ENCODE data around the gene ERBB4.
A peak's percentile ranks its signal among the peaks of the same experiment; 100 is the strongest.
"Not testable (repeated sequence)": the region's sequence is repeated elsewhere in the genome, so short reads cannot be mapped to it uniquely, and the experiment has no call there.

ERBB4 gene

DNA sequence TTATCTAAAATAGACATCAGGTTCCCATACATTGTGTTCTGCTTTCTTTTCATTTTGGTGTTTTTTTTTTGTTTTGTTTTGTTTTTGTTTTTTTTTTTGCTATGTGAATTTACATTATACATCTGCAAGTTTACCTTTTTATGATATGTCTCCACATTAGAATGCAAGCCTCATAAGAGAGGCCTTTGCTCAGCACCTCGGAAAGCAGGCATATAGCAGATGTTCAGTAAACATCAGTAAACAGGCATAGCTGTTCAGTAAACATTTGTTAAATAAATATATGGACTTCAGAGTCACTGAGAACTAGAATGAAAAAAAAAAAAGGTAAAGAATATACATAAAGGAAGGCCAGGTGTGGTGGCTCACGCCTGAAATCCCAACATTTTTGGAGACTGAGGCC is 405.3 kb downstream of the ERBB4 start:
- DNase-seq: no peak

- DNase-seq: no peak
These were observed 414.0 kb downstream of the ERBB4 start for GRCh38 chr2:212124598-212124997.

GRCh38 chr2:212119591-212119990 is 419.0 kb downstream of the ERBB4 start:
- DNase-seq: no peak

DNA sequence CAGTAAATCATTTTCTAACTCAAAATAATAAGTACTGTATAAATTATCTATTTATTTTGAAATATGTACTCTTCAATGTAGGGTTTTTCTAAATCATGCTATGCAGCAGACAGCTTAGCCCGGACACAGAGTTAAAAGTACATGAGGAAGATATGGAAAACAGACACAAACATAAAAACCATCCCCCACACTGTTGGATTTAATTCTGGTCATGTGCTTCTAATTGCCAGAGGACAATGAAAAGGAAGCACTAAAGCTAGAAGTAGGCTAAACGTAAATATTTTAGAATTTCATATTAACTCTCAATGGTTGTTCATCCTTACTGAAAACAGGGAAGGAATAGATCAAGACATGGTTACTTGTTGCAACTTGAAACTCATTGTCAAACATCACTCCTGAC is 420.7 kb downstream of the ERBB4 start:
- DNase-seq: no peak

DNA sequence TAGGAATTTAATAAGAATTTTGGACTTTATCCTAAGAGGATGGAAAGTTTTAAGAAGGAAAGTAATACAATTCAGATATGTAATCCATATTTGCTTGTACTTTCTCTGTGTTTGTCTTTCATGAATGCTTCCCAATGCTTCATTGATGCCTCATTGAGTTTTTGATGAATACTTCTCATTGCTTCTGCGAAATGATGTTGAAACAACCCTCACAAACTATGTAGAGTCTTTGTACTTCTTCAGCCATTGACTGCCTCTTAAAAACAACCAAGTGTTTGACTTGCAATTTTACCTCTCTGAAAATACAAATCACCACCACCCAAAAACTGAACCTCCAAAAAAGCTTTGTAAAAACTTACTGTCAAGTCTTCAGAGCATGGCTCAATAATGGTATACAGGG is 424.1 kb downstream of the ERBB4 start:
- DNase-seq: no peak

- no peak for DNase-seq
These were observed 426.2 kb downstream of the ERBB4 start for GRCh38 chr2:212112401-212112800.

- peak; percentile 23 for DNase-seq
These were observed 428.6 kb downstream of the ERBB4 start for GRCh38 chr2:212109792-212110680.

DNA sequence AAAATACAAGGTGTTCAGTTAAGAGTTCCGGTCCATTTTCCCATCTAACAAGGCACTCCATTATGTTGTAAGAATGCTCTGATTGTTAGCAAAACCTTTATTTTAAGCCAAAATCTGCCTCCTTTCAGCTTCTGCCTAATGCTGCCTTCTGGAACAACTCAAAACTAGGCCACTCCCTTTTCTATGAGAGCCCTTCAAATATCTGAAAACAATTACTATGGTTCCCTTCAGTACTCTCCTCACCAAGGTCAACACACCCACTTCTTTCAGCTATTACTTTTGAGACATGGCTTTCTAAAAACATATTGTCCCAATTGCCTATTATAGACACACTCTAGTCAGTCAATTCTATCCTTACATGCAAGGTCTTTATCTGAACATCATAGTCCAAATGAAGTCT is 429.4 kb downstream of the ERBB4 start:
- no peak for DNase-seq

DNA sequence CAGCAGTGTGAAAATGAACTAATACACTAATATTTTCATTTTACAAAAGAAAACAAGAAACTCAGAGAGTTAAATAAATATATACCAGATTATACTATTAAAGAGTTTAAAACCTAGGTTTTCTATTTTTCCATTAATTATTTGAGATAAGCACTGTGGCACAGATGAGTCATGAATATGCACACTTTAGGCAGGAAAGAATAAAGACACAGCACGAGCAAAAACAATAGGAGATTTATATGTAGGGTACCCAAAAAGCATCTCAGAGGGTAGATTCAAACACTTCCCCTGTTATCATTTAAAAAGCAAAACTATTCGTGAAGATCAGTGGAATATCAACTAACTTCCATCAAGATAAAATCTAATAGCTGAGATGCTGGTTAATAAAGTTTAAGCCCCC is 430.6 kb downstream of the ERBB4 start:
- DNase-seq: no peak

GRCh38 chr2:212107014-212107413 is 431.6 kb downstream of the ERBB4 start:
- DNase-seq: no peak

DNA sequence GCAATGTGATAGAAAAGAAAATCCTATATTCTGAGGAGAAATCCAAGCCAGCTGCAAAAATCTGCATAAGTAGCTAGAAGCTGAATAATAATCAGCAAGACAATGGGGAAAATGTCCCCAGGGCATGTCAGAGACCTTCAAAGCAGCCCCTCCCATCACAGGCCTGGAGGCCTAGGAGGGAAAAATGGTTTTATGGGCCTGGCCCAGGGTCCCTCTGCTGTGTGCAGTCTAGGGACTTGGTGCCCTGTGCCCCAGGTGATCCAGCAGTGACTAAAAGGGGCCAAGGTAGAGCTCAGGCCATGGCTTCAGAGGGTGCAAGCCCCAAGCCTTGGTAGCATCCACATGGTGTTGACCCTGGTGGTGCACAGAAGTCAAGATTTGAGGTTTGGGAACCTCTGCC is 432.1 kb downstream of the ERBB4 start:
- DNase-seq: not testable (repeated sequence)

DNA sequence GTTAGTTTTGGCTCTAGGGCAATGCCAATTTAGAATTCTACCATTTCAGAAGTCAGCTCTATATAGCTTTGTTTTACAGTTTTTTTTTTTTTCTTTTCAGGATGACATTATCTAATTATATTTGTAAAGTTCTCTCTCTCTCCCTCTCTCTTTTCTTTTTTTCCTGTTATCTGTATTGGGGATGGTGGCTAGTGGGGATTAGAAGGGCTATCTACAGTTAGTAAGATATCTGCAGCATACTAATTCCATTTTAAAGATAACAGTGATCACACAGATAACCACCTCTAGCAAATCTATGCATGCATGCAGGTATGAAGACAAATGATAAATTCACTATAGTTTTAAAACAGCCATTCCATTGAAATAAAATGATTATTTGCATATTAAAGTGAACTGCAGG is 438.9 kb downstream of the ERBB4 start:
- DNase-seq: no peak

GRCh38 chr2:212098966-212099365 is 439.6 kb downstream of the ERBB4 start:
- no peak for DNase-seq

GRCh38 chr2:212097001-212097400 is 441.6 kb downstream of the ERBB4 start:
- DNase-seq: no peak

DNA sequence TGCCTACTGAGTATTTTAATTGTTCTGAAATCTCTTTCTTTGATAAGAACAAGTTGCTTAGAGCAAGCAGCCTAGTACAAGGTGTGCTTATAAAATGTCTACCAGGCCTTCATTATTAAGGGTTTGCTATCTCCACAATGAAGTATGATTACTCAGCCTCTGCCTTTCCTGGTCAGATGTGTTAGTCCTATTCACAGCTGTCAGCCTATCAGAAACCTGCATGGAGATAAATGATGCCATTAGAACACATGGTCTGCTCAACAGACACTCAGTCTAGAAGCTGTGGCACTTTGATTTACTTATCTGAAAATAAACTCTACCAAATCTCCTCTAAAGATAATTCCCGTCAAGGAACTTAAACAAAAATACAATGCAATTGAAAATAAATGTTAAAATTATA is 448.7 kb downstream of the ERBB4 start:
- no peak for DNase-seq

DNA sequence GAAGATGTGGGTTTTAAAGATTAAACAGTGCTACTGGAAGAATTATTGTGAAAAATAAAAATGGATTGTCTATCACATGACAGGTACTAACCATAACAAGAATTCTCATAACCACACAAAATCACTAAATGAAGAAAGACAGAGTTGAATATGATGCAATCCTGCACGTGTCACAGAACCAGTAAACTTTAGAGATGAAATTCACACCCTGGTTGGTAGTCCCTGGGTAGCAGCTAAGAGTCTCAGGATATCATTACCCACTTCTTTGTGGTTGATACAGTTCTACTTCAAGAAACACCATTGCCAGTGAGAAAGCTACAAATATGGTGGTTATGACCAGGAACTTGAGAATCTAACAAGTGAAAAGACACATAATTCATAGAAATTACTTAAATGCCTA is 450.2 kb downstream of the ERBB4 start:
- DNase-seq: no peak

- DNase-seq: no peak
These were observed 455.1 kb downstream of the ERBB4 start for GRCh38 chr2:212083492-212083891.

- DNase-seq: no peak
These were observed 460.5 kb downstream of the ERBB4 start for GRCh38 chr2:212078103-212078502.

DNA sequence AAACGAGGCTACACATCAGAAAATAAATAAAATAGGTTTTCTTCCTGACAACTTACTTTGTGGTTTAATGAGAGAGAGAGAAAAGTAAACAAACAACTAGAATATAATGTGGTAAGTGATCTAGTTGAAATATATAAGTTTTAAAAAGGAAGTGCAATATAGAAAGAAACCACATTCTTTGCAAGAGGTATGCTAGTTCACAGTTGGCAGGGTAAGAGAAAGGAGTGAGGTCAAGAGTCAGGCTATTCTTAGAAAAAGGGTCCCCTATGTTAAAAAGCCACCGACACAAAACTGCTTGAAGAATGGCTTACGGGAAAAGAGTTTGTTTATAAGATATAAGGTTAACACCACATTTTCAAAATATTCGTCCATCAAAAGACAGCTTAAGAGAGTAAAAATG is 462.1 kb downstream of the ERBB4 start:
- DNase-seq: no peak

GRCh38 chr2:212073360-212073759 is 465.2 kb downstream of the ERBB4 start:
- DNase-seq: no peak

DNA sequence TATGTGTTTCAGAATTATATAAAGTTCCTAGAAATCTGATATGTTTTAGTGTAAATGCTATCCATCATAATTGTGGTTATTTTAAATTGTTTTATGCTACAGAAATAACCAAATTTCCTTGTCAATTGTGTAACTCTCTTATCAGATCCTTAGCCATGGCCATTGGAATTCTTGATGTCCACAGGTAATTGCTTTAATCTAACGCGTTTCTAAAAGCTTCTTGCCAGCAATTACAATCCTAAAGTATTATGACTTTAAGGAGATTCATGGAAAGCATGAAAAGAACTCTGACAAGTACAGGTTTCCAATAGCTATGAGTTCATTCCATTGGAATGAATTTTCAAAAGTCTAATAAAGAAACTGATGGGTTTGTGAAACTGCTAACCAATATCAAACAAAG is 472.1 kb downstream of the ERBB4 start:
- no peak for DNase-seq

GRCh38 chr2:212064318-212064717 is 474.3 kb downstream of the ERBB4 start:
- no peak for DNase-seq

- DNase-seq: no peak
These were observed 486.0 kb downstream of the ERBB4 start for GRCh38 chr2:212052412-212053159.

- no peak for DNase-seq
These were observed 487.7 kb downstream of the ERBB4 start for GRCh38 chr2:212050871-212051270.

Measured in left hindlimb (tissue), 1 donor.